Lower leg skin (tissue), 4 donors: Measurements from ENCODE around the gene QSOX2. TPM values are rescaled to one million over a fixed set of nuclear protein-coding genes. Genes with fewer than 3 reads are reported as not detected.

Experiments used
- DNase-seq, 2 donors: peaks; one replicate each; pipeline ENCODE4 v3.0.0-alpha.2; 2019; ENCODE audit warnings: low spot score in 2 of 2
- H3K4me3 ChIP-seq: fragments of 200-600 bp; sonication (generic); 2 replicates; pipeline ENCODE4 v1.5.1; 2017; ENCODE audit warnings: mild to moderate bottlenecking, low read depth; ENCODE audit not compliant: poor library complexity, severe bottlenecking
- POLR2A ChIP-seq, 2 donors: fragments of 450-650 bp; IDR thresholded peaks; one replicate each; pipeline ENCODE4 v1.6.1; 2016 to 2017; ENCODE audit warnings: antibody characterized with exemption in 2 of 2, mild to moderate bottlenecking in 1 of 2, moderate library complexity in 1 of 2
- WGBS, 2 donors: methylation state at CpG; one replicate each; pipeline ENCODE4 v1.1.5; 2018; 5-methylcytosine and 5-hydroxymethylcytosine counted together
- intact Hi-C: fragments of 100-400 bp; cut with DNase I; formaldehyde crosslinking; loops from one replicate; pipeline ENCODE4 v1.15.0; 2023; ENCODE audit warnings: low total_unique reads
- total RNA-seq, 4 donors: library from RNA; depleted of rRNA; stranded (reverse); fragments of >200 nt; gene quantifications; one replicate each; pipeline ENCODE4 v1.1.0, GENCODE V29; 2016
- TF ChIP-seq, protein P1 (sequence below), 3 donors: fragments of 450-650 bp; IDR thresholded peaks; one replicate each; pipeline ENCODE4 v1.5.1; 2016; ENCODE audit warnings: antibody characterized with exemption in 3 of 3, mild to moderate bottlenecking in 3 of 3, moderate library complexity in 2 of 3

QSOX2 gene
- total RNA-seq, 4 donors from 2014 or later: 8.7 to 13.0 (median 11.1) TPM

- intact Hi-C loops: no loop called here
- H3K4me3 ChIP-seq: no peak overlapping the region
- no peak for DNase-seq
- no peak for TF ChIP-seq POLR2A (IDR thresholded peaks at IDR 0.05)
- TF ChIP-seq, protein P1, sequence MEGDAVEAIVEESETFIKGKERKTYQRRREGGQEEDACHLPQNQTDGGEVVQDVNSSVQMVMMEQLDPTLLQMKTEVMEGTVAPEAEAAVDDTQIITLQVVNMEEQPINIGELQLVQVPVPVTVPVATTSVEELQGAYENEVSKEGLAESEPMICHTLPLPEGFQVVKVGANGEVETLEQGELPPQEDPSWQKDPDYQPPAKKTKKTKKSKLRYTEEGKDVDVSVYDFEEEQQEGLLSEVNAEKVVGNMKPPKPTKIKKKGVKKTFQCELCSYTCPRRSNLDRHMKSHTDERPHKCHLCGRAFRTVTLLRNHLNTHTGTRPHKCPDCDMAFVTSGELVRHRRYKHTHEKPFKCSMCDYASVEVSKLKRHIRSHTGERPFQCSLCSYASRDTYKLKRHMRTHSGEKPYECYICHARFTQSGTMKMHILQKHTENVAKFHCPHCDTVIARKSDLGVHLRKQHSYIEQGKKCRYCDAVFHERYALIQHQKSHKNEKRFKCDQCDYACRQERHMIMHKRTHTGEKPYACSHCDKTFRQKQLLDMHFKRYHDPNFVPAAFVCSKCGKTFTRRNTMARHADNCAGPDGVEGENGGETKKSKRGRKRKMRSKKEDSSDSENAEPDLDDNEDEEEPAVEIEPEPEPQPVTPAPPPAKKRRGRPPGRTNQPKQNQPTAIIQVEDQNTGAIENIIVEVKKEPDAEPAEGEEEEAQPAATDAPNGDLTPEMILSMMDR (IDR thresholded peaks at IDR 0.05): no peak
- WGBS, 2 donors: 40 to 47% methylated on average over 12 of the region's 12 CpGs
These were observed 69.9 kb downstream of the QSOX2 start for GRCh38 chr9:136175616-136176197.

DNA sequence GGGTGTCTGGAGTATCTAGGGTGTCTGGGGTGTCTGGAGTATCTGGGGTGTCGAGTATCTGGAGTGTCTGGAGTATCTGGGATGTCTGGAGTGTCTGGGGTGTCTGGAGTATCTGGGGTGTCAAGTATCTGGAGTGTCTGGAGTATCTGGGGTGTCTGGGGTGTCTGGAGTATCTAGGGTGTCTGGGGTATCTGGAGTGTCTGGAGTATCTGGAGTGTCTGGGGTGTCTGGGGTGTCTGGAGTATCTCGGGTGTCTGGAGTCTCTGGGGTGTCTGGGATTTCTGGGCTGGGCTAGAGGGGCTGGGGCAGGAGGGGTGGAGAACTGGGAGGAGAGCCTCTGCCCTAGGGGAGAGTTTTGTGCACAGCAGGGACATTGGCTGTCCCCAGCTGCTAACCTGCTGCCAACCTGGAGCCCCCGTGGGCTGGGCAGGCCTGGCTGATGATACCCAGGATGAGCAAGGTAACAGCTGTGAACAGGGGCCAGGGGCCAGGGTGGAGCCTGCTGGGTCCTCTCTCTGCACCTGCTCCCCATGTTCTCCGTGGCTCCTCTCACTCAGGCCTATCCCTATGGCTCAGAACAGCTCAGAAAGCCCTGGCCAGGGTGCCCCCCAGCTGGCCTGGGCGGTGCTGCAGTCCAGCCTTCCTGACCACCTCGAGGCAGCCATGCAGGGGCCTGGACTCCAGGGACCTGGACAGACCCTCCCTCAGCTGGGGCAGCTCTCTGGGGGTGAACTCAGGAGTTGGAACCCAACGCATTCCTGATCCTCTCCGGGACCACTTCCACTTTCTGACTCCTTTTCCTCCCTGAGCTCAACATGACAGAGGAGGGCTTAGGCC, 70.6 kb downstream of the QSOX2 start:
- H3K4me3 ChIP-seq: no peak overlapping the region
- intact Hi-C loops: no loop called here
- 53 to 65% methylated on average over 5 to 8 of the region's 8 CpGs for WGBS, 2 donors
- TF ChIP-seq, protein P1 (IDR thresholded peaks at IDR 0.05): no peak
- TF ChIP-seq POLR2A (IDR thresholded peaks at IDR 0.05): no peak
- no peak for DNase-seq

GRCh38 chr9:136173648-136174290, 71.8 kb downstream of the QSOX2 start:
- intact Hi-C loops: no loop called here
- WGBS, 2 donors: 83 to 86% methylated on average over 13 to 14 of the region's 14 CpGs
- DNase-seq: no peak
- H3K4me3 ChIP-seq: no peak overlapping the region
- no peak for TF ChIP-seq POLR2A (IDR thresholded peaks at IDR 0.05)
- TF ChIP-seq, protein P1 (IDR thresholded peaks at IDR 0.05): no peak

GRCh38 chr9:136172412-136173079, 73.1 kb downstream of the QSOX2 start:
- H3K4me3 ChIP-seq: no peak overlapping the region
- 84 to 85% methylated on average over 16 of the region's 16 CpGs for WGBS, 2 donors
- DNase-seq: no peak
- intact Hi-C loops: no loop called here
- no peak for TF ChIP-seq POLR2A (IDR thresholded peaks at IDR 0.05)
- TF ChIP-seq, protein P1 (IDR thresholded peaks at IDR 0.05): no peak

DNA sequence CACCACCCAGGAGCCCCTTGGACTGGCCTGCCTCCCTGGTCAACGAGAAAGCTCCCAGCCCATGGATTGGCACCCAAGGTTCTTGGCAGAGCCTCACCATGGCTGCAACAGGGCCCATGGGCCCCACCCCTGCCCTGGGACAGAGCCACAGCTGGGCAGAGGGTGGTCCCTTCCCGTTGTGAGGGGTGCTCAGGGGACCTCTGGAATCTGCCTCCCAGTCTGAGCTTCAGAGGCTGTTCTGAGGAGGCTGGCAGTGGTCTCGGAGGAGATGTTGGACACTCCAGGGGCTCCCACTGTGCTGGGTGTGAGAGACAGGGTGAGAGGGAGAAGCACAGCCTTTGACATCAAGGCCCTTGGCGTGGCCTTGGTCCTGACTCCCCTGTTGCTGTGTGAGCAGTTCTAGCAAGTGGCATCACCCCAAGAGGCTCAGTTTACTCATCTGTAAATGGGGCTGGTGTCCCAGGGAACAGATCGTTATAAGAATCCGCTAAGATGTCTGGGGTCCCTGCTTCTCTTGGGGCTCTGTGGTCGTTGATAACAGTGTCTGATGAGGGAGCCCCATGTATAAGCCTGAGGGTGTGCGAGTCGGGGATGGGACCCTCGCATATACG, 73.7 kb downstream of the QSOX2 start:
- DNase-seq: no peak
- no peak overlapping the region for H3K4me3 ChIP-seq
- TF ChIP-seq POLR2A (IDR thresholded peaks at IDR 0.05): no peak
- TF ChIP-seq, protein P1 (IDR thresholded peaks at IDR 0.05): no peak
- intact Hi-C loops: no loop called here
- 76 to 77% methylated on average over 11 of the region's 11 CpGs for WGBS, 2 donors
